OCI-LY3 (cell line): ENCODE measurements around the gene PATZ1.

ENCODE experiments used
- H2AFZ ChIP-seq: fragments of 200-600, 300-600 bp; shearing (Covaris generic); 2 replicates; pipeline ENCODE4 v1.6.0; 2014; ENCODE audit warnings: antibody characterized with exemption, low read depth, low read length
- H3K27ac ChIP-seq: fragments of 200-600, 300-600 bp; sonication (generic); 2 replicates; pipeline ENCODE4 v1.5.1; 2014; ENCODE audit warnings: mild to moderate bottlenecking, low read length, moderate library complexity, mixed read lengths
- H3K27me3 ChIP-seq: fragments of 200-600, 300-600 bp; sonication (generic); 2 replicates; pipeline ENCODE4 v1.6.1; 2014; ENCODE audit warnings: low read depth, low read length, mixed read lengths
- H3K36me3 ChIP-seq: fragments of 200-600, 300-600 bp; sonication (generic); replicated peaks from 2 replicates; pipeline ENCODE3; 2014; ENCODE audit warnings: low read depth, low read length, mixed read lengths
- H3K4me1 ChIP-seq: fragments of 300-600, 200-600 bp; sonication (generic); 2 replicates; pipeline ENCODE4 v1.6.1; 2014; ENCODE audit warnings: low read length, mixed read lengths
- H3K4me2 ChIP-seq: fragments of 200-600, 300-600 bp; sonication (generic); 2 replicates; pipeline ENCODE4 v1.6.1; 2014; ENCODE audit warnings: low read length, mixed read lengths
- H3K4me3 ChIP-seq: fragments of 300-600, 200-600 bp; sonication (generic); 2 replicates; pipeline ENCODE4 v1.5.1; 2014; ENCODE audit warnings: antibody characterized with exemption, mild to moderate bottlenecking, low read length, moderate library complexity
- H3K79me2 ChIP-seq: fragments of 300-600, 200-600 bp; shearing (Covaris generic); 2 replicates; pipeline ENCODE4 v1.6.1; 2014; ENCODE audit warnings: mild to moderate bottlenecking, low read length, mixed read lengths
- H3K9ac ChIP-seq: fragments of 300-600, 200-600 bp; shearing (Covaris generic); 2 replicates; pipeline ENCODE4 v1.6.0; 2014; ENCODE audit warnings: mild to moderate bottlenecking, low read length, moderate library complexity
- H3K9me3 ChIP-seq: fragments of 200-600, 300-600 bp; shearing (Covaris generic); 2 replicates; pipeline ENCODE4 v1.6.1; 2014; ENCODE audit warnings: low read length, mixed read lengths; ENCODE audit not compliant: insufficient read depth
- H4K20me1 ChIP-seq: fragments of 200-600, 300-600 bp; sonication (generic); 2 replicates; pipeline ENCODE4 v1.6.1; 2016; ENCODE audit warnings: low read length, mixed read lengths; ENCODE audit not compliant: insufficient read depth
- EZH2phosphoT487 ChIP-seq: fragments of 200-600 bp; shearing (Covaris generic); IDR thresholded peaks from 2 replicates; pipeline ENCODE4 v1.6.1; 2018; ENCODE audit warnings: antibody characterized with exemption, mixed run types, low read depth
- TF ChIP-seq, protein P1 (sequence below): fragments of 200-600, 300-600 bp; sonication (generic); IDR thresholded peaks from 2 replicates; pipeline ENCODE4 v1.5.1; 2014; ENCODE audit warnings: antibody characterized with exemption, low read length, low read depth

Gene PATZ1

DNA sequence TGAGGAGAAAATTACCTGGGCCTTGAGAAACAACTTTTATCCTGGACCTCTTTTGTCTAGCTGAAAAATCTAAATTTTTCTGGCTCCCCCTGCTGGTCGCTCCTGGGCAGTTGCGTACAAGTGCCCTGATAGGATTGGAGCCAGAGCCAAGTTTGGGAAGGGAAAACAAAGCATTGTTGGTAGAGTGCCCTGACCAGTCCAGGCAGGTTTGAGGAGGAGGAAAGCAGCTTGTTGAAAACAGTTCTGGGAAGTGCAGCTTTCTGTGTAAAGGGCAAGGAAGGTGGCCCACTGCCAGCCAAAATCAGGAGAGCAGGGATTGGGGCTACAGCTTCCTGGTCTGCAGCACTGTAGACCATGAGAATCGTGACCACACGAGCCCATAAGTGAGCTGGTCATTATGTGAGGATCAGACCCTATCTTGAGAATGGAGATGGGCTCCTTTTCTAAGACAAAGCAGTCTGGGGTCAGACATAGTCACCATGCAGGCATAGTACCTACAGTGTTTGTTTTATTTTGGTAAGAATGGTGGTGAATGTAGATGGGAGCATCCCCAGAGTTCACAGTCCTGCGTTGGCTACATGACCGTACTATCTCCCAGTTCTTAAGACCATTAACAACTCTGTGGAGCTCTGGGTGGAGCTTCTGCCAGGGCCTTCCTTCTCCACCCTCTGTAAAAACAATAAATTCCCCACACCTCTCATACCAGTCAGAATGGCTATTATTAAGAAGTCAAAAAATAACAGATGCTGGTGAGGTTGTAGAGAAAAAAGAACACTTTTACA, 32.6 kb downstream of the PATZ1 start:
- TF ChIP-seq, protein P1, sequence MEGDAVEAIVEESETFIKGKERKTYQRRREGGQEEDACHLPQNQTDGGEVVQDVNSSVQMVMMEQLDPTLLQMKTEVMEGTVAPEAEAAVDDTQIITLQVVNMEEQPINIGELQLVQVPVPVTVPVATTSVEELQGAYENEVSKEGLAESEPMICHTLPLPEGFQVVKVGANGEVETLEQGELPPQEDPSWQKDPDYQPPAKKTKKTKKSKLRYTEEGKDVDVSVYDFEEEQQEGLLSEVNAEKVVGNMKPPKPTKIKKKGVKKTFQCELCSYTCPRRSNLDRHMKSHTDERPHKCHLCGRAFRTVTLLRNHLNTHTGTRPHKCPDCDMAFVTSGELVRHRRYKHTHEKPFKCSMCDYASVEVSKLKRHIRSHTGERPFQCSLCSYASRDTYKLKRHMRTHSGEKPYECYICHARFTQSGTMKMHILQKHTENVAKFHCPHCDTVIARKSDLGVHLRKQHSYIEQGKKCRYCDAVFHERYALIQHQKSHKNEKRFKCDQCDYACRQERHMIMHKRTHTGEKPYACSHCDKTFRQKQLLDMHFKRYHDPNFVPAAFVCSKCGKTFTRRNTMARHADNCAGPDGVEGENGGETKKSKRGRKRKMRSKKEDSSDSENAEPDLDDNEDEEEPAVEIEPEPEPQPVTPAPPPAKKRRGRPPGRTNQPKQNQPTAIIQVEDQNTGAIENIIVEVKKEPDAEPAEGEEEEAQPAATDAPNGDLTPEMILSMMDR: peak; percentile 94
- no peak for TF ChIP-seq EZH2phosphoT487
- Histone ChIP-seq H3K4me3 (no peak overlapping the region), H4K20me1 (no peaks in the 10 kb centered on the region), H3K9ac (no peak overlapping the region), H3K9me3 (no peaks in the 10 kb centered on the region), H3K4me1 (no peaks in the 10 kb centered on the region), H3K36me3 (no peaks in the 10 kb centered on the region), H2AFZ (no peak overlapping the region), H3K27ac (no peak overlapping the region), H3K4me2 (no peak overlapping the region), H3K79me2 (no peaks in the 10 kb centered on the region), H3K27me3 (no peaks in the 10 kb centered on the region)

DNA sequence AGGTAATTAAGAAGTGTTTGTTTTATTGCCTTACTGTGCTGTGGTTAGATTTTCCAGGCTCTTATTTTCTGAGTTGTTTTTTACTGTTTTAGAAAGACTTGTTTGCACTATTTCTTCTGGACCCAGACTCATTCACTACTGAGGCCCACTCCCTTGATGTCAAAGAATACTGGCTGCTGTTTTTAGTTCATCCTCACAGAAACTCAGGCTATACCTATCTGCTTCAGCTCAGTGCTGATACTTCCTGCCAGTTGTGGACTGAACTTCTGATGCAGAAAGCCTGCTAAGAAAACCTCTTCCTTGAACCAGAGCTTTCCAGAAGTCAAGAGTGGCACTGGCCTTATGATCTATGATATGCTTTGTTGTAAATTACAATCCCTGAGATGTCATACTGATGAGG, 38.0 kb downstream of the PATZ1 start:
- H3K9me3 ChIP-seq: no peaks in the 10 kb centered on the region
- H3K4me2 ChIP-seq: no peak overlapping the region
- no peak overlapping the region for H3K27ac ChIP-seq
- H2AFZ ChIP-seq: no peak overlapping the region
- TF ChIP-seq, protein P1: no peak
- no peak for TF ChIP-seq EZH2phosphoT487
- no peaks in the 10 kb centered on the region for H3K79me2 ChIP-seq
- no peaks in the 10 kb centered on the region for H4K20me1 ChIP-seq
- no peaks in the 10 kb centered on the region for H3K4me1 ChIP-seq
- H3K36me3 ChIP-seq: no peaks in the 10 kb centered on the region
- no peak overlapping the region for H3K9ac ChIP-seq
- no peak overlapping the region for H3K4me3 ChIP-seq
- H3K27me3 ChIP-seq: peaks cover 6% of the 10 kb centered on the region; the same call in 1 of the 2 replicates

DNA sequence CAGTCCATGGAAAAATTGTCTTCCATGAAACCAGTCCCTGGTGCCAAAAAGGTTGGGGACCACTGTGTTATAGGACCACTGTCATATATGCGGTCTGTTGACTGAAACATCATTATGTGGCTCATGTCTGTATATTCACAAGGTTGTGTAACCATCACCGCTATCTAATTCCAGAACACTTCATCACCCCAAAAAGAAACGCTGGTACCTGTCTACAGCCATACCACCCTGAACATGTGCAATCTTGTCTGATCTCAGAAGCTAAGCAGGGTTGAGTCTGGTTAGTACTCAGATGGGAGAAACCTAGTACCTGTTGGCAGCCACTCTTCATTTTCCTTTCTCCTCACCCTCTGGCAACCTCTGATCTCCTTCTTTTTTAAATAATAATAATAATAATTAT, 41.0 kb downstream of the PATZ1 start:
- H3K36me3 ChIP-seq: no peaks in the 10 kb centered on the region

DNA sequence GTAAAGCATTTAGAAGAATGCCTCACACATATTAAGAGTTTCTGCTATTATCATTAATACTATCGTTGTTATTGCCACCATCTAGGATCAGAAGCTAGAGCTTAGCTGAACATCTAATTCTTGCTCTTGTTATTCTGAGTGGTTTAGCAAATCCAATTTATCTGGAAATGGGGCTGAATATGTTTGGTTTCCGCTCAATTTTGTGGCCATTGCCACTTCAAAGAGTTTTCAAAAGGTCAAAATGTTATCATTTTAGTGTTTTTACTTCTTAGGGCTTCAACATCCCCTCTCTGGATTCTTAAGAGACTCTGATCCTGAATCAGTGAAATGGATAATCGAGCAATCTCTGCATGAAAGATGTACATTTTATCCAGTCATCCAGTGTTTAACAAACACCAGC, 43.6 kb downstream of the PATZ1 start:
- Histone ChIP-seq H2AFZ (no peak overlapping the region), H3K4me2 (no peak overlapping the region), H3K9ac (no peak overlapping the region), H3K4me3 (no peak overlapping the region), H3K9me3 (no peaks in the 10 kb centered on the region), H4K20me1 (no peaks in the 10 kb centered on the region), H3K27ac (no peak overlapping the region), H3K4me1 (no peaks in the 10 kb centered on the region), H3K27me3 (peaks cover 43% of the 10 kb centered on the region), H3K36me3 (no peaks in the 10 kb centered on the region), H3K79me2 (no peaks in the 10 kb centered on the region)
- TF ChIP-seq EZH2phosphoT487: no peak
- TF ChIP-seq, protein P1: no peak

More for the DNA sequence above, 41.0 kb downstream of the PATZ1 start:
- Histone ChIP-seq H3K79me2 (no peaks in the 10 kb centered on the region), H3K4me3 (no peak overlapping the region), H3K9me3 (no peaks in the 10 kb centered on the region), H3K27me3 (peaks cover 31% of the 10 kb centered on the region), H3K4me1 (no peaks in the 10 kb centered on the region), H2AFZ (no peak overlapping the region), H3K4me2 (no peak overlapping the region), H3K9ac (no peak overlapping the region), H4K20me1 (no peaks in the 10 kb centered on the region), H3K27ac (no peak overlapping the region)
- TF ChIP-seq, protein P1: no peak
- TF ChIP-seq EZH2phosphoT487: no peak
